ENCODE measurements around the gene BCLAF1.
"Not testable (repeated sequence)": the region's sequence is repeated elsewhere in the genome, so short reads cannot be mapped to it uniquely, and the experiment has no call there.

BCLAF1 gene

GRCh38 chr6:136236466-136237293 is 53.0 kb downstream of the BCLAF1 start:
- peak; percentile 58 for DNase-seq

DNA sequence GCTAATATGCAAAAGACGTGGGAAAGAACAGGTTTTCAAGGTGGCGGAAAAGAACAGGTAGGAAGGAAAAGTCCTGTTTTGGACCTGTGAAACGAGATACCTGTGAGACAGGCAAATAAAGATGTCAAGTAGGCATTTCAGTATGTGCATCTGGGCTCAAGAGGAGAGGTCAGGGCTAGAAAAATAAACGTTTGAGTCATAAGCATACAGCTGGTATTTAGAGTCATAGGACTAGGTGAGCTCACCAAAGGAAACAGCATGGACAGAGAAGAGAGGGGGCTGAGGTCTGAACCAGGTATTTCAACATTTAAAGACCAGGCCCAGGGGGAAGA is 54.4 kb downstream of the BCLAF1 start:
- no peak for DNase-seq

DNA sequence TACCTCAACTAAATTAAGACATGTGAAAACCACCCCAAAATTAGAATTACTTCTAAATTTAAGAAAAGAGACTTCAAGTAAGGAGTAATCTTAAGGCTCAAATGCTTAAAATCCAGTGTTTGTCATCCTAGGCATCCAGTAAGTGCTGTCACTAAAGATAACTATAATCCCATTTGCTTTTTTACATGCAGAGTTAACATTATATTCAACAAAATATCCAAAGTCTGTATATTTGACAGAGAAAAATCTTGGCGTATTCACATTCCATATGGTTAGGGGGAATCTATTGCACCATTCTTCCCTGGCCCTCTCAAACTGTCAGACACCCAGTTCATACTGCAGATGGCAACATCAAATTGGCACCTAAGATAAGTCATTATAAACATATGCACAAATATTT is 56.9 kb downstream of the BCLAF1 start:
- no peak for DNase-seq

- DNase-seq: no peak
These were observed 59.3 kb downstream of the BCLAF1 start for GRCh38 chr6:136230219-136230853.

DNA sequence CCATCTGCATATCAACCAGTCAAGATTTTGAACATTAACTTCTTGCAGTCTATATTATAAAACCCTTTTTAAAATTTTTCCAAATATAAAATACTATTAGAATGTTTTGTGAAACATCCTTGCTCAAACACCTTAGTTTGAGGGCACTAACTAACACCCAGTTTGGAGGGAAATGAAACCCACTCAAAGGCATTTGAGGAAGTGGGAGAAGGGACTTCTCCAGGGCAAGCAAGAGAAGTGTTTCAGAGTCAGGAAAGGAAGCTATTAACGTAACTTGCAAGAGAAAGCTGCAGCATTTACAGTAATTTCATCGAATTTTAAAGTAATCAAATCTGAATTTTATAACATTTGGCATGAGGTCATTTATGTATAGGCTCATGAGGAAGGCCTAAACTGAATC is 60.8 kb downstream of the BCLAF1 start:
- no peak for DNase-seq

GRCh38 chr6:136226674-136227377 is 62.8 kb downstream of the BCLAF1 start:
- DNase-seq: peak; percentile 81

DNA sequence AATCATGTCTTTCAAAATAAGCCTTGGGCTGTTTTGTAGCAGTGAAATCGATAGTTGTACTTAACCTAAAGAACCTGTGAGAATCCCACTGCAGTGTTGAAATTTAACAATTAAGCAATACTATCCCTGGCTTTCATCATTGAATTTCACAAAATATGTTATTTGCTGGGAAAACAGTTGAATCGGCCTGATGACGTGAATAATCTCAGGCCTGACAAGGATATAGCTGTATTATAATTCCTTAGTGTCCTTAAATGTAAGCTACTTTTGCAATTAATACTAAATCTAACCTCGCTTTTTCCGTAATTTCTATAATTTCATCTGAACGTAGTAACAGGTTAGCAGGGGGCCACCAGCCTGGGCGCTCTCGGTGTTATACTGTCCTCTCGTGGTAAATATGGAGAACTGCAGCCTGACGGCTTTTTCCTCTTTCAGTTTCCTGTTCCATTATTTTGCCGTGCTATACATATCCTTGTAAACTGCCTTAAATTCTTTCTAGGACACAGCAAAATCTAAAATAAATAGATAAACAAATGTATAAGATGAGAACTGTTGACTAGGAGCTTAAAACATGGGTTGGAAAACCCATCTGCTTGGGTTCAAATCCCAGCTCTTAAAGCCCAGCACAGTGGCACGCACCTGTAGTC is 63.5 kb downstream of the BCLAF1 start:
- peak; percentile 80 for DNase-seq

DNA sequence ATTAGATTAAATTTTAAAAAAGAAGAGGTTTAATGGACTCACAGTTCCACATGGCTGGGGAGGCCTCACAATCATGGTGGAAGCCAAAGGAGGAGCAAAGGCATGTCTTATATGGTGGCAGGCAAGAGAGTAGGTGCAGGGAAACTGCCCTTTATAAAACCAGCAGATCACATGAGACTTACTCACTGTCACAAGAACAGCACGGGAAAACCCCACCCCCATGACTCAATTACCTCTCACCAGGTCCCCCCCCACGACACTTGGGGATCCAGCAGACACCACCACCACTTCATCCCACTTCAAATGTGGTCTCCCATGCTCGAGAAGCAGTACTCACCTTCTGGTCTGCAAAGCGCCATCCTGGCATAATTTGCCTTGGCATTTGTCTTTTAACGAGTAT is 64.2 kb downstream of the BCLAF1 start:
- DNase-seq: no peak

DNA sequence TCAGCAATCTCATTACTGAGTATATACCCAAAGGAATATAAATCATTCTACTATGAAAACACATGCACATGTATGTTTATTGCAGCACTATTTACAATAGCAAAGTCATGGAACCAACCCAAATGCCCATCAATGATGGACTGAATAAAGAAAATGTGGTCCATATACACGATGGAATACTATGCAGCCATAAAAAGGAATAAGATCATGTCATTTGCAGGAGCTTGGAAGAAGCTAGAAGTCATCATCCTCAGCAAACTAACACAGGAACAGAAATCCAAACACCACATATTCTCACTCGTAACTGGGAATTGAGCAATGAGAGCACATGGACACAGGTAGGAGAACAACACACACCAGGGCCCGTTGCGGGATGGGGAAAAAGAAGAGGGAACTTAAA is 64.7 kb downstream of the BCLAF1 start:
- not testable (repeated sequence) for DNase-seq

- DNase-seq: no peak
These were observed 72.9 kb downstream of the BCLAF1 start for GRCh38 chr6:136216503-136217401.

- DNase-seq: no peak
These were observed 75.8 kb downstream of the BCLAF1 start for GRCh38 chr6:136213853-136214252.

DNA sequence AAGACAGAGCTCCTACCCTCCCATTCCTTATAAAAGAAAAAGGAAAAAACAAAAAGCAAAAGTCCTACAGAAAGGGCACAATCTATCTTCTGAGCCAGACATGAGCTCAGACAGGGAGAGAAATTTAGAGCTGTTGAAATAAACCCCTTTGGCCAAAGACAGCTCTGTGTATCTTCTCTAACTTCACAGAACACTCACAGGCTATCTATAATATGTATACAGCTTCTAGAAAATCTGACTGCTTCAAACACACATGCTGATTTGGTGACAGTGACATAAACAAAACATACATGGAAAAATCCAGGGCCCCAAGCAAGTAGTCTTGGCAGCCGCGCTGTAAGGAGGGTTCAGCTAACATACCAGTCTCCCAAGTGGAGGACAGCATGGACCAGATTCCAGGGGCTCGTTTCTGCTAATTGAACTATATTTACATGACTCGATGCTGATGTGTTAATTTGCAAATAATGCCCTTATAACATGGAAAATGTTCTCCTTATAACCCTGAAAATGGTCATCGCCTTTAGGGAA is 76.6 kb downstream of the BCLAF1 start:
- no peak for DNase-seq

GRCh38 chr6:136212608-136213007 is 77.0 kb downstream of the BCLAF1 start:
- DNase-seq: no peak

DNA sequence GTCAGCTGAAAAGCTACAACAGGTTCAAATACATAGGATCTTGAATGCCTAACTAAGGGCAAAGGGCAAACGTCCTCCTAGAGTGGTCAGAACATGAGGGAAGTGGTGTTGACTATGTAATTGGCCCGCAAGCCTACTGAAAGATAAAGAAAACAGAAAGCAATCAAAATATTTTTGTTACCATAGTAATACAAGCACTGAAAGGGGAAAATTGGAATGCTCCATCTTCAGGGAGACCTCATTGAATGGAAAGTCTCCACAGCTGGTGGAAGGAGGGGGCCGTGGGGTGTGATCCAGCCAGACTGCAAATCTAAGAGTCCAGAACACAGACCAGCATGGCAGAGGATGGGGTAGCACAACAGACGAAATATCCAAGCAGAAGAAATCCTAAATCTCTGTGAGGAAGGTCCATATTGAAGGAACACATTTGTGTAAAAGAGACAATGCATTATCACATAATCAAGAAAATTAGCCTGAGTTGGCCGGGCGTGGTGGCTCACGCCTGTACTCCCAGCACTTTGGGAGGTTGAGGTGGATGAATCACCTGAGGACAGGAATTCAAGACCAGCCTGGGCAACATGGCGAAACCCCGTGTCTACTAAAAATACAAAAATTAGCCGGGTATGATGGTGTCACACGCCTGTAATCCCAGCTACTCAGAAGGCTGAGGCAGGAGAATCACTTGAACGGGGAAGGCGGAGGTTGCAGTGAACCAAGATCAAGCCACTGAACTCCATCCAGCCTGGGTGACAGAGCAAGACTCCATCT is 79.1 kb downstream of the BCLAF1 start:
- no peak for DNase-seq

- DNase-seq: no peak
These were observed 80.2 kb downstream of the BCLAF1 start for GRCh38 chr6:136209496-136209895.

DNA sequence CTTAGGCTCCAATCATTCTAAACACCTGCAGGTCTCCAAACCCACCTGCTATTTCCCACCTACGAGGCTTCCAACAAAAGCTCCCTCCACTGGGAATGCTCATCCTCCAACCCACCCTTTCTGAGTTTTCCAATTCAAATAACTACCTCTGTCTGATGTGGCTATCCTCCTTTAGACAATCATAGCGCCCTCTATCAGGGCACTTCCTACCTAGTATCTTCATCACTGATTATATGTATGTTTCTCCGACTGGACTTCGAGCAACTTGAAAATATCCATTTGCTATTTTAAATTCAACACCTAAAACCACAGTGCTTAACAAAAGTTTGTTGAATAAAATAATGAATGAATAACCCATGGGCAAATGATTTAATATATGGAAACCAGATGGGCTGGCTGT is 80.9 kb downstream of the BCLAF1 start:
- no peak for DNase-seq
